ENCODE measurements around the gene VCAN. TPM values are rescaled to one million over a fixed set of nuclear protein-coding genes. Genes with fewer than 3 reads are reported as not detected.

The VCAN gene
- total RNA-seq, 1 donor from 2014 or later: 133 TPM

DNA sequence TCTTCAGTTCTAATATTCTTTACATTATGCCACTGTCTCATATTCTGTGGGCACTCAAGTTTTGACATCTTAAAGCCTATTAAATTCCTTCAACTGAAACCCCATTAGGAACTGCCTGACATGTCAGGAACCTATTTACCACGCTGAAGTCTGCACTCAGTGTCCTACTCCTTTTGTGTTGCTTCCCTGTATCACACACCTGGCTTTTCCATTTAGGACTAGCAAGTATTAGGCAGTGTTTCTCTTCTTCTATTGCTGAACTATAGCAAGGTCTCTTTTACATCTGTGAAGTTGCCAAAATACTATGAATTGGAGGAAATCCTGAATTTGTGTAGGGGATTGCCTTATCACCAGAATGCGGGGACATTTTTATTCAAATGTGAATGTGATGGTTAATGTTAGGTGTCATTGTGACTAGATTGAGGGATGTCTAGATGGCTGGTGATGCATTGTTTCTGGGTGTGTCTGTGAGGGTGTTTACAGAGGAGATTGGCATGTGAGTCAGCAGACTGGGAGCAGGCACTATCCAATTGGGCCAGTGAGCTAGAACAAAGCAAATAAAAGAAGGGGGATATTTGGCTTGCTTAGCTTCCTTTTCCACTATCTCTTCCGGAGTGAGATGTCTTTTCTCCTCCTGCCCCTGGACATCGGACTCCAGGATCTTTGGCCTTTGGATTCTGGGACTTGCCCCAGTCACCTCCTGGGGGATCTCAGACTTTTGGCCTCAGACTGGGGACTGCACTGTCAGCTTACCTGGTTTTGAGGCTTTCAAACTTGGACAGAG is 21.2 kb upstream of the VCAN start:
- Histone ChIP-seq H3K4me1 (no peaks in the 10 kb centered on the region), H3K36me3 (no peaks in the 10 kb centered on the region), H3K27me3 (ENCODE audit: low read depth) (no peaks in the 10 kb centered on the region), H3K27ac (no peak overlapping the region), H3K4me3 (no peak overlapping the region), H3K9me3 (peaks cover 11% of the 10 kb centered on the region)
- DNase-seq (no peak), ATAC-seq (no peak)
- TF ChIP-seq, protein P1, sequence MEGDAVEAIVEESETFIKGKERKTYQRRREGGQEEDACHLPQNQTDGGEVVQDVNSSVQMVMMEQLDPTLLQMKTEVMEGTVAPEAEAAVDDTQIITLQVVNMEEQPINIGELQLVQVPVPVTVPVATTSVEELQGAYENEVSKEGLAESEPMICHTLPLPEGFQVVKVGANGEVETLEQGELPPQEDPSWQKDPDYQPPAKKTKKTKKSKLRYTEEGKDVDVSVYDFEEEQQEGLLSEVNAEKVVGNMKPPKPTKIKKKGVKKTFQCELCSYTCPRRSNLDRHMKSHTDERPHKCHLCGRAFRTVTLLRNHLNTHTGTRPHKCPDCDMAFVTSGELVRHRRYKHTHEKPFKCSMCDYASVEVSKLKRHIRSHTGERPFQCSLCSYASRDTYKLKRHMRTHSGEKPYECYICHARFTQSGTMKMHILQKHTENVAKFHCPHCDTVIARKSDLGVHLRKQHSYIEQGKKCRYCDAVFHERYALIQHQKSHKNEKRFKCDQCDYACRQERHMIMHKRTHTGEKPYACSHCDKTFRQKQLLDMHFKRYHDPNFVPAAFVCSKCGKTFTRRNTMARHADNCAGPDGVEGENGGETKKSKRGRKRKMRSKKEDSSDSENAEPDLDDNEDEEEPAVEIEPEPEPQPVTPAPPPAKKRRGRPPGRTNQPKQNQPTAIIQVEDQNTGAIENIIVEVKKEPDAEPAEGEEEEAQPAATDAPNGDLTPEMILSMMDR (IDR thresholded peaks at IDR 0.05): no peak
- intact Hi-C loops (cut with DNase I): no loop called here

DNA sequence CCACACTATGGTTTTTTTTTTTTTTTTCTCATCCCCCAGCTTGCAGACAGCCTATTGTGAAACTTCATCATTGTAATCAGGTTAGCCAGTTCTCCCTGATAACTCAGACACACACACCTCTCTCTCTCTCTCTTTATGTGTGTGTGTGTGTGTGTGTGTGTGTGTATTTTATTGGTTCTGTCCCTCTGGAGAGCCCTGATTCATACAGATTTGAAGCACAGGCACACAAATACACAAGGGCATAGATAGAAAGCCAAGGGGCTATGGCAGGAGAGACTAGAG is 20.6 kb upstream of the VCAN start:
- H3K27ac ChIP-seq: no peak overlapping the region
- H3K4me1 ChIP-seq: no peaks in the 10 kb centered on the region
- H3K4me3 ChIP-seq: no peak overlapping the region
- intact Hi-C loops (cut with DNase I): no loop called here
- TF ChIP-seq, protein P1 (IDR thresholded peaks at IDR 0.05): no peak
- H3K27me3 ChIP-seq (ENCODE audit: low read depth): no peaks in the 10 kb centered on the region
- no peak for ATAC-seq
- peaks cover 11% of the 10 kb centered on the region for H3K9me3 ChIP-seq
- no peaks in the 10 kb centered on the region for H3K36me3 ChIP-seq
- no peak for DNase-seq

DNA sequence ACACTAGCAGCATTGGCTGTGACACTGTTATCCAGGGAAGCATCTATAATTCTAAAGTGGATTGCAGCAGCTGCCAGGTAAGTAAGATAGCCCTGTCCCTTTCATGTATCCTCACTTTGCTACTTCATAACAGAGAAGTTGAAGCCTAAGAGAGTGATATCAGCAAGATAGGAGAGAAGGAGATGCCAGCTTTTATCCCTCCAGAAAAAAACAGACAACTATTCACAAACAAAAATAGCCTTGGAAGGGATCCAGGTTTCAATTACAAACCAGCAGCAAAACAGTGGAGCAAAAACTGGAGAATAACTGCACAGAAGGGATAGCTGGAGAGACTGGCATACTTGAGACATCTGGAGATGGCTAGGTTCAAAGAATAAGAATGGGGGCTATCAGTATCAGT is 19.6 kb upstream of the VCAN start:
- H3K27me3 ChIP-seq (ENCODE audit: low read depth): no peaks in the 10 kb centered on the region
- ATAC-seq: no peak

DNA sequence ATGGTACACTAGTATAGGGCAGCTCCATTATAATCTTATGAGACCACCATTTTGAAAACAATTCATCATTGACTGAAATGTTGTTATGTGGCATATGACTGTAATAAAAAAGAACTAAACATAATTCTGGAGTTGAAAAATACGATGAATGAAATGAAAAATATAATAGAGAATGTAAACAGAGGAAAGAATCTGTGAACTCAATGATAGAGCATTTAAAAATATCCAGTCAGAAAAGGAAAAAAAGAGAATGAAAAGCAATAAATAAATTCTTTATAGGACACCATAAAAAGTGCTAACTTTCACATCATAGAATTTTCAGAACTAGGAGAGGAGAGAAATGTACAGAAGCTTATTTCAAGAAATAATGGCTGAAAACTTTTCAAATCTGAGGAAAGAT is 17.6 kb upstream of the VCAN start:
- H3K9me3 ChIP-seq: peaks cover 11% of the 10 kb centered on the region
- intact Hi-C loops (cut with DNase I): no loop called here
- no peaks in the 10 kb centered on the region for H3K4me1 ChIP-seq
- no peak for ATAC-seq
- no peak for DNase-seq
- TF ChIP-seq, protein P1 (IDR thresholded peaks at IDR 0.05): no peak
- H3K27ac ChIP-seq: no peak overlapping the region
- no peak overlapping the region for H3K4me3 ChIP-seq
- no peaks in the 10 kb centered on the region for H3K27me3 ChIP-seq (ENCODE audit: low read depth)
- no peaks in the 10 kb centered on the region for H3K36me3 ChIP-seq

More for the DNA sequence above, 19.6 kb upstream of the VCAN start:
- H3K4me3 ChIP-seq: no peak overlapping the region
- no peaks in the 10 kb centered on the region for H3K4me1 ChIP-seq
- intact Hi-C loops (cut with DNase I): no loop called here
- DNase-seq: no peak
- peaks cover 11% of the 10 kb centered on the region for H3K9me3 ChIP-seq
- no peaks in the 10 kb centered on the region for H3K36me3 ChIP-seq
- H3K27ac ChIP-seq: no peak overlapping the region
- TF ChIP-seq, protein P1 (IDR thresholded peaks at IDR 0.05): no peak

DNA sequence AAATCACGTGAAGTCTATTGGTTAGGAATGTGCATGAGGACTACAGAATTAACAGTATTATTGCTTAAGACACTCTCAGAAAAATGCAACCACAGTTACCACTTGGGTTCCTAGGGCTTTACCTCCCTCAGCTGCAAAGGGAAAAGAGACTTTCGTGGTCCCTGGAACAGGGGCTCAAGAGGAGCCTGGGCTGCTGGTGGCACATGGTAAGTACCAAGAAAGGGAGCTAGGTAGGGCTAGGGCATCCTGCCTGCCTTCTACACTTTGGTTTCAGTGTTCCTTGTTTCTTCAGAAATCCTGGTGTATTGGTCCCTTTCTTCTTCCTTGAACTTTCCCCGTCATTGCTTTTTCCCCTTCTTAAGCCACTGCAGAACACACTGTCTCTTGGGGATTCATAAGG is 7.3 kb upstream of the VCAN start:
- DNase-seq (no peak), ATAC-seq (no peak)

More for the DNA sequence above, 7.3 kb upstream of the VCAN start:
- H3K36me3 ChIP-seq: no peaks in the 10 kb centered on the region
- H3K4me1 ChIP-seq: no peaks in the 10 kb centered on the region
- H3K27me3 ChIP-seq (ENCODE audit: low read depth): peaks cover 3% of the 10 kb centered on the region
- TF ChIP-seq, protein P1 (IDR thresholded peaks at IDR 0.05): no peak
- H3K4me3 ChIP-seq: no peak overlapping the region
- intact Hi-C loops (cut with DNase I): no loop called here
- H3K27ac ChIP-seq: no peak overlapping the region
- no peaks in the 10 kb centered on the region for H3K9me3 ChIP-seq

Measured in lower lobe of right lung (tissue), 2 donors.